ENCODE data around the gene MYEOV. TPM values are rescaled to one million over a fixed set of nuclear protein-coding genes. Genes with fewer than 3 reads are reported as not detected.

The MYEOV gene
- total RNA-seq, 3 donors from 2014 or later (not counting 1 experiment from before 2014, with no cell fraction given) = 1.1 to 1.2 TPM; not detected in 1

GRCh38 chr11:69339983-69340565 is 46.1 kb downstream of the MYEOV start:
- Histone ChIP-seq H3K4me1 (ENCODE audit: control insufficient read depth, insufficient read depth, low read length) (peaks cover 13% of the 10 kb centered on the region), H3K4me3 (ENCODE audit: low read length) (no peak overlapping the region), H3K27ac (ENCODE audit: low read length) (no peak overlapping the region), H3K36me3 (ENCODE audit: control insufficient read depth, insufficient read depth, low read length) (no peaks in the 10 kb centered on the region), H3K9me3 (ENCODE audit: control insufficient read depth, insufficient read depth, low read length) (no peaks in the 10 kb centered on the region), H3K27me3 (ENCODE audit: control insufficient read depth, insufficient read depth, low read length) (no peaks in the 10 kb centered on the region)
- Mint-ChIP-seq H3K4me3 (no peak overlapping the region), H3K27me3 (ENCODE audit: low read depth in 2 of 2) (peaks cover 3 to 10% of the 10 kb centered on the region in 2 donors), H3K36me3 (no peaks in the 10 kb centered on the region), H3K9me3 (no peaks in the 10 kb centered on the region), H3K4me1 (peaks cover 16 to 21% of the 10 kb centered on the region in 2 donors), H3K27ac (no peak overlapping the region)
- intact Hi-C loops (cut with micrococcal nuclease) = no loop called here
- no peak for TF ChIP-seq CTCF (IDR thresholded peaks at IDR 0.05)
- peak in 1 of 2 donors; percentile 9 for DNase-seq
- no peak for ATAC-seq
- 82% methylated on average over 5 of the region's 5 CpGs for WGBS (ENCODE audit: insufficient coverage)

DNA sequence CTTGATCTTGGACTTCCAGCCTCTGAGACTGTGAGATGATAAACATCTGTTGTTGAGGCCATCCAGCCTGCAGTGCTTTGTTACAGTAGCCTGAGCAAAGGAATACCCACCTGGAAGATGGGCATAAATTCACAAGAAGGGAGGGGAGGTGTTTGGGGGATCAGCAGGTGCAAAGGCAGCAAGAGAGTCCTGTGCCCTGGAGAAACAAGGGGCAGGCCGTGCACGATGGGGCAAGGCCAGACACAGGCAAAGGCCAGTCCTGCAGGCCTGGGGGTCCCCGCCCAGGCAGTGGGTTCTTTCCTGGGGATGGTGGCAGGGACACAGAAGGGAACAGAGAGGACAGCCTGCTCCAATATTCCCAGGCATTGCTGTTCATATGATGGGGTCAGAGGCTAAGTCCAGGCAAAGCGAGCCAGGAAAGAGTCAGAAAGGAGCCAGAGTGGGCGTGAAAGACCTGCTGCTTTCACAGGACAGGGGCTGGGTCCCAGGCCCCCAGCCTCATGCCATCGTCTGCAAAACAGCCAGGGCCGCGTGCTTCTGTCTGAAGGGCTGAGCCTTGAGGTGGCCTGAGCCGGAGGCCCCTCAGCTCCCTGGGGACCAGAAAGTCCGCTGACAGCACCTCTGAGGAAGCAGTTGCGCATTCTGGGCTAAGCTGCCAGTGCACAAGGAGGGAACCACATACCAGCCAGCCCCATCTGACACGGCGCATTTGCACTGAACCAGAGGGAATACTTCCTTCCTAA is 48.8 kb downstream of the MYEOV start:
- ATAC-seq (no peak), DNase-seq (no peak)
- H3K27me3 ChIP-seq (ENCODE audit: control insufficient read depth, insufficient read depth, low read length) = no peaks in the 10 kb centered on the region
- H3K9me3 ChIP-seq (ENCODE audit: control insufficient read depth, insufficient read depth, low read length) = no peaks in the 10 kb centered on the region
- intact Hi-C loops (cut with micrococcal nuclease) = no loop called here
- H3K36me3 Mint-ChIP-seq = no peaks in the 10 kb centered on the region
- no peak overlapping the region for H3K27ac Mint-ChIP-seq
- no peak overlapping the region for H3K4me3 ChIP-seq (ENCODE audit: low read length)
- peaks cover 8 to 11% of the 10 kb centered on the region in 2 donors for H3K27me3 Mint-ChIP-seq (ENCODE audit: low read depth in 2 of 2)
- H3K4me1 ChIP-seq (ENCODE audit: control insufficient read depth, insufficient read depth, low read length) = peaks cover 3% of the 10 kb centered on the region
- WGBS (ENCODE audit: insufficient coverage) = 83% methylated on average over 13 of the region's 13 CpGs
- H3K36me3 ChIP-seq (ENCODE audit: control insufficient read depth, insufficient read depth, low read length) = no peaks in the 10 kb centered on the region
- H3K4me1 Mint-ChIP-seq = peaks cover 7 to 13% of the 10 kb centered on the region in 2 donors
- H3K4me3 Mint-ChIP-seq = no peak overlapping the region
- H3K27ac ChIP-seq (ENCODE audit: low read length) = no peak overlapping the region
- no peak for TF ChIP-seq CTCF (IDR thresholded peaks at IDR 0.05)
- no peaks in the 10 kb centered on the region for H3K9me3 Mint-ChIP-seq

DNA sequence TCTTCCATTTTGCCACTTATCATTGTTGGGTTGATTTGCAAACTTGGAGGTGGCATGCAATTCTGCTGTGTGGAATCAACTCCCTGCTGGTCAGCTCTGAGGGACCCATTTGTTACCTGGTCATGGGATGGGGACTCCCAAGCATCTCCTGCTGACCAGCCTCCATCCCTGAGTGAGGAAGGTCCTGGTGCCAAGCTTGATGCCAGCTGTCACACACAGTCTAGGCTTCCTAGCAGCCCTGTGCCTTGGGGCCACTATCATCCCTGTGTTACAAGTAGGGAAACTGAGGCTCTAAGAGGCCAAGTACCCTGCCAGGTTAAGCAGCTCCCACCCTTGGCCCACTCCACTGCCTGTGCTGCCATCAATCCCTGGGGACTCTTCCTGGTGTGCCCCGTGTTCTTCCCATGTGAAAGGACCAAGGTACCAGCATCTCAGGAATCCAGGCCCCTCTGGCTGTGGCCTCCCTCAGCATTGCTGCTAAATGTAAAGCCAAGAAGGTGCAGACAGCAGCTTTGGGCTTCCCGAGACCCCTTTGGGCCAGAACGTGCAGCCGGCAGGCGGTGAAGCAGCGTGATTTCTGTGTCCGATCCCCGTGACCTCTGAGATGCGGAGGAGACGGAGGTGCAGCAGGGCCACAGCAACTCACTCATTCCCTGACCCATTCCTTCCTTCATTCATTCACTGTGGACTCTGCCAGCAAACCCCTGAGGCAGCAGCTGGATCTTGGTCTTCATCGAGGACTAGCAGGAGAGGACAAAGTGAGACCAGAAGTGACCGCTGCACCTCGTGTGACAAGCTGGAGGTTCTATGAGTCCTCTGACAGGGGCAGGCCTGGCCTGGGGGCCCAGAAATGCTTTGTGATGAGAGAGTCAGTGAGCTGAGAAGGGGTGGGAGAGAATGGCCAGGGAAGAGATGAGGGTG is 49.7 kb downstream of the MYEOV start:
- Histone ChIP-seq H3K4me3 (ENCODE audit: low read length) (no peak overlapping the region), H3K36me3 (ENCODE audit: control insufficient read depth, insufficient read depth, low read length) (no peaks in the 10 kb centered on the region), H3K27me3 (ENCODE audit: control insufficient read depth, insufficient read depth, low read length) (no peaks in the 10 kb centered on the region), H3K4me1 (ENCODE audit: control insufficient read depth, insufficient read depth, low read length) (no peaks in the 10 kb centered on the region), H3K27ac (ENCODE audit: low read length) (no peak overlapping the region), H3K9me3 (ENCODE audit: control insufficient read depth, insufficient read depth, low read length) (peaks cover 5% of the 10 kb centered on the region)
- intact Hi-C loops (cut with micrococcal nuclease) = no loop called here
- Mint-ChIP-seq H3K36me3 (no peaks in the 10 kb centered on the region), H3K27me3 (ENCODE audit: low read depth in 2 of 2) (peaks cover 10 to 14% of the 10 kb centered on the region in 2 donors), H3K4me1 (peaks cover 3 to 8% of the 10 kb centered on the region in 2 donors), H3K9me3 (no peaks in the 10 kb centered on the region), H3K4me3 (no peak overlapping the region), H3K27ac (no peak overlapping the region)
- TF ChIP-seq CTCF (IDR thresholded peaks at IDR 0.05) = no peak
- ATAC-seq (no peak), DNase-seq (no peak)
- WGBS (ENCODE audit: insufficient coverage) = 96% methylated on average over 13 of the region's 13 CpGs

Data from natural killer cell (primary cell).